IMR-90 (cell line): ENCODE data around the gene C10orf71. TPM values are rescaled to one million over a fixed set of nuclear protein-coding genes. Genes with fewer than 3 reads are reported as not detected.

ENCODE experiments used
- ATAC-seq: fragments of 200-7000 bp; cut with Tn5 transposase; 2 replicates; pipeline ENCODE4 v1.9.1; 2020; ENCODE audit warnings: low read depth, mild to moderate bottlenecking, moderate library complexity
- BruUV-seq: library from RNA; stranded (reverse); fragments of 400-500 nt; replicated peaks from 2 replicates; lab custom pipeline; 2021; lab: Mats Ljungman, UMichigan
- CTCF ChIA-PET: fragments of 300-600 bp; formaldehyde crosslinking; extraction: SDS; loops from one replicate; lab custom pipeline; 2021; ENCODE audit warnings: antibody characterized with exemption; lab: Yijun Ruan, JAX
- POLR2A ChIA-PET: fragments of 300-600 bp; sonication (Branson Sonifier 250); formaldehyde crosslinking; loops from one replicate; lab custom pipeline; 2022; ENCODE audit warnings: antibody characterized with exemption; ENCODE audit not compliant: unreplicated experiment; lab: Charles Lee
- DNase-seq: peaks from one replicate; pipeline ENCODE4 v3.0.0; 2013
- H2AFZ ChIP-seq: replicated peaks from 2 replicates; pipeline ENCODE3; 2013; ENCODE audit warnings: low read length, mild to moderate bottlenecking; ENCODE audit not compliant: poor library complexity
- H2AK5ac ChIP-seq: 2 replicates; pipeline ENCODE4 v1.6.1; 2013; ENCODE audit warnings: low read depth, low read length, inconsistent platforms
- H2AK9ac ChIP-seq: replicated peaks from 2 replicates; pipeline ENCODE3; 2013; ENCODE audit warnings: mild to moderate bottlenecking, low read depth, low read length, moderate library complexity; ENCODE audit not compliant: poor library complexity
- H2BK120ac ChIP-seq: 2 replicates; pipeline ENCODE4 v1.6.1; 2013; ENCODE audit warnings: low read depth, low read length, inconsistent platforms
- H2BK15ac ChIP-seq: 3 replicates; pipeline ENCODE4 v1.6.1; 2013; ENCODE audit warnings: low read depth, low read length, inconsistent platforms
- H2BK20ac ChIP-seq: 2 replicates; pipeline ENCODE4 v1.6.1; 2013; ENCODE audit warnings: low read depth, mild to moderate bottlenecking, inconsistent platforms, low read length, moderate library complexity
- H2BK5ac ChIP-seq: 2 replicates; pipeline ENCODE4 v1.6.1; 2013; ENCODE audit warnings: mild to moderate bottlenecking, low read depth, low read length, inconsistent platforms; ENCODE audit not compliant: poor library complexity, severe bottlenecking
- H3K14ac ChIP-seq: replicated peaks from 2 replicates; pipeline ENCODE4 v1.6.1; 2013; ENCODE audit warnings: low read depth, low read length, inconsistent platforms
- H3K18ac ChIP-seq: 2 replicates; pipeline ENCODE4 v1.6.1; 2013; ENCODE audit warnings: low read depth, low read length, control low read depth
- H3K23ac ChIP-seq: 2 replicates; pipeline ENCODE4 v1.6.1; 2013; ENCODE audit warnings: low read depth, low read length, inconsistent platforms
- H3K27ac ChIP-seq: 2 replicates; pipeline ENCODE4 v1.5.1; 2013; ENCODE audit warnings: mild to moderate bottlenecking, control low read depth, low read length; ENCODE audit not compliant: insufficient read depth
- H3K27me3 ChIP-seq: 2 replicates; pipeline ENCODE4 v1.6.1; 2013; ENCODE audit warnings: low read length; ENCODE audit not compliant: control insufficient read depth, insufficient read depth
- H3K36me3 ChIP-seq: 2 replicates; pipeline ENCODE4 v1.6.1; 2013; ENCODE audit warnings: low read length, mixed read lengths; ENCODE audit not compliant: control insufficient read depth, insufficient read depth
- H3K4ac ChIP-seq: 2 replicates; pipeline ENCODE4 v1.6.1; 2013; ENCODE audit warnings: low read depth, low read length, inconsistent platforms
- H3K4me1 ChIP-seq: 2 replicates; pipeline ENCODE4 v1.6.1; 2013; ENCODE audit warnings: low read length, mixed read lengths; ENCODE audit not compliant: control insufficient read depth, insufficient read depth
- H3K4me2 ChIP-seq: 2 replicates; pipeline ENCODE4 v1.6.1; 2013; ENCODE audit warnings: low read depth, mild to moderate bottlenecking, control low read depth, low read length, moderate library complexity
- H3K4me3 ChIP-seq: 2 replicates; pipeline ENCODE4 v1.5.1; 2013; ENCODE audit warnings: low read depth, mild to moderate bottlenecking, control low read depth, low read length, moderate library complexity; ENCODE audit not compliant: insufficient read depth
- H3K56ac ChIP-seq: 2 replicates; pipeline ENCODE4 v1.6.1; 2013; ENCODE audit warnings: low read length, inconsistent platforms; ENCODE audit not compliant: insufficient read depth; ENCODE audit errors: extremely low read depth
- H3K79me1 ChIP-seq, 2 experiments: 2 replicates each; pipeline ENCODE4 v1.6.1; 2013; ENCODE audit warnings: low read length in 2 of 2, inconsistent platforms in 1 of 2, low read depth in 1 of 2
- H3K9ac ChIP-seq: 2 replicates; pipeline ENCODE4 v1.6.1; 2013; ENCODE audit warnings: low read depth, low read length, control low read depth
- H3K9me1 ChIP-seq: 2 replicates; pipeline ENCODE4 v1.6.1; 2013; ENCODE audit warnings: low read length, inconsistent platforms; ENCODE audit not compliant: insufficient read depth
- H3K9me3 ChIP-seq: 2 replicates; pipeline ENCODE4 v1.6.1; 2013; ENCODE audit warnings: low read length; ENCODE audit not compliant: control insufficient read depth, insufficient read depth
- H4K20me1 ChIP-seq: 2 replicates; pipeline ENCODE4 v1.6.1; 2013; ENCODE audit warnings: low read length, inconsistent platforms; ENCODE audit not compliant: insufficient read depth
- H4K5ac ChIP-seq: 2 replicates; pipeline ENCODE4 v1.6.1; 2013; ENCODE audit warnings: mild to moderate bottlenecking, low read depth, low read length, control low read depth
- H4K8ac ChIP-seq, 2 experiments: 2 replicates each; pipeline ENCODE4 v1.6.1; 2013; ENCODE audit warnings: low read depth in 2 of 2, low read length in 2 of 2, control low read depth in 1 of 2, inconsistent platforms in 1 of 2
- H4K91ac ChIP-seq: 2 replicates; pipeline ENCODE4 v1.6.1; 2013; ENCODE audit warnings: low read depth, low read length, inconsistent platforms; ENCODE audit not compliant: insufficient read depth
- BHLHE40 ChIP-seq: fragments of 150-350 bp; IDR thresholded peaks from 2 replicates; pipeline ENCODE4 v1.6.1; 2016; ENCODE audit warnings: mild to moderate bottlenecking, low read depth, low read length
- CEBPB ChIP-seq: IDR thresholded peaks from 2 replicates; pipeline ENCODE4 v1.6.1; 2012; ENCODE audit warnings: low read depth, low read length, improper control_type of control experiment
- FOS ChIP-seq: fragments of 150-350 bp; IDR thresholded peaks from 2 replicates; pipeline ENCODE4 v1.6.1; 2016; ENCODE audit warnings: low read depth, low read length
- MAFK ChIP-seq: IDR thresholded peaks from 2 replicates; pipeline ENCODE4 v1.6.1; 2012; ENCODE audit warnings: low read depth, low read length, improper control_type of control experiment
- MAZ ChIP-seq: IDR thresholded peaks from 2 replicates; pipeline ENCODE4 v1.6.1; 2012; ENCODE audit warnings: low read depth, mild to moderate bottlenecking, low read length, improper control_type of control experiment, moderate library complexity, borderline replicate concordance
- MXI1 ChIP-seq: IDR thresholded peaks from 2 replicates; pipeline ENCODE4 v1.6.1; 2012; ENCODE audit warnings: low read depth, mild to moderate bottlenecking, low read length, moderate library complexity, borderline replicate concordance
- NFE2L2 ChIP-seq: fragments of 150-350 bp; IDR thresholded peaks from 2 replicates; pipeline ENCODE4 v1.6.1; 2016; ENCODE audit warnings: low read depth, mild to moderate bottlenecking, low read length
- POLR2A ChIP-seq: IDR thresholded peaks from 2 replicates; pipeline ENCODE4 v1.6.1; 2012; ENCODE audit warnings: mild to moderate bottlenecking, low read depth, low read length
- RAD21 ChIP-seq: IDR thresholded peaks from 2 replicates; pipeline ENCODE4 v1.6.1; 2012; ENCODE audit warnings: low read length, improper control_type of control experiment
- RCOR1 ChIP-seq: IDR thresholded peaks from 2 replicates; pipeline ENCODE4 v1.6.1; 2012; ENCODE audit warnings: mild to moderate bottlenecking, low read length, improper control_type of control experiment; ENCODE audit not compliant: insufficient replicate concordance
- RFX5 ChIP-seq: IDR thresholded peaks from 2 replicates; pipeline ENCODE4 v1.8.0; 2012; ENCODE audit warnings: low read depth, mild to moderate bottlenecking, low read length, moderate library complexity
- WGBS, 2 experiments: methylation state at CpG; one replicate each; pipeline versions ENCODE4 v1.1.5 to v1.1.7; 2013; ENCODE audit warnings: missing lambda C conversion rate in 2 of 2; ENCODE audit not compliant: insufficient read length in 1 of 2; ENCODE audit errors: extremely low coverage in 2 of 2; 5-methylcytosine and 5-hydroxymethylcytosine counted together
- dilution Hi-C: fragments of 300-500 bp; cut with HindIII; formaldehyde crosslinking; loops from one replicate; pipeline ENCODE4 v1.14.3; 2018; ENCODE audit warnings: low sequenced_read_pairs; ENCODE audit not compliant: unreplicated experiment
- in situ Hi-C: fragments of 300-500 bp; cut with MboI; formaldehyde crosslinking; loops from 3 replicates; pipeline ENCODE4 v1.14.3; 2019; ENCODE audit warnings: low sequenced_read_pairs, inconsistent platforms, mixed read lengths
- intact Hi-C: fragments of 100-400 bp; cut with micrococcal nuclease; formaldehyde crosslinking; loops from 2 replicates; pipeline ENCODE4 v1.10.0; 2022
- polyA plus RNA-seq, 3 experiments: library from polyadenylated mRNA; depleted of rRNA; stranded (reverse); fragments of >200 nt; gene quantifications; 2 replicates each; pipeline ENCODE4 v1.2.3, GENCODE V29; 2012; ENCODE audit warnings: low replicate concordance in 1 of 3
- total RNA-seq: library from RNA; depleted of rRNA; stranded (reverse); fragments of >200 nt; gene quantifications from 2 replicates; pipeline ENCODE4 v1.2.3, GENCODE V29; 2012
- TF ChIP-seq, protein P1 (sequence below): fragments of 150-350 bp; IDR thresholded peaks from 2 replicates; pipeline ENCODE4 v1.6.1; 2017; ENCODE audit warnings: mild to moderate bottlenecking, antibody characterized with exemption, low read length, low read depth
- TF ChIP-seq, protein P2 (sequence below): fragments of 150-350 bp; IDR thresholded peaks from 2 replicates; pipeline ENCODE4 v1.6.1; 2016; ENCODE audit warnings: low read depth, mild to moderate bottlenecking, low read length, moderate library complexity, borderline replicate concordance
- TF ChIP-seq, protein P3 (sequence below): conservative IDR thresholded peaks from 2 replicates; pipeline ENCODE4 v1.5.1; 2012; ENCODE audit warnings: mild to moderate bottlenecking, low read depth, low read length, improper control_type of control experiment

The C10orf71 gene
- total and polyA plus RNA-seq, 2 of the 4 experiments (the other 2 are of a cell fraction), result not detected

DNA sequence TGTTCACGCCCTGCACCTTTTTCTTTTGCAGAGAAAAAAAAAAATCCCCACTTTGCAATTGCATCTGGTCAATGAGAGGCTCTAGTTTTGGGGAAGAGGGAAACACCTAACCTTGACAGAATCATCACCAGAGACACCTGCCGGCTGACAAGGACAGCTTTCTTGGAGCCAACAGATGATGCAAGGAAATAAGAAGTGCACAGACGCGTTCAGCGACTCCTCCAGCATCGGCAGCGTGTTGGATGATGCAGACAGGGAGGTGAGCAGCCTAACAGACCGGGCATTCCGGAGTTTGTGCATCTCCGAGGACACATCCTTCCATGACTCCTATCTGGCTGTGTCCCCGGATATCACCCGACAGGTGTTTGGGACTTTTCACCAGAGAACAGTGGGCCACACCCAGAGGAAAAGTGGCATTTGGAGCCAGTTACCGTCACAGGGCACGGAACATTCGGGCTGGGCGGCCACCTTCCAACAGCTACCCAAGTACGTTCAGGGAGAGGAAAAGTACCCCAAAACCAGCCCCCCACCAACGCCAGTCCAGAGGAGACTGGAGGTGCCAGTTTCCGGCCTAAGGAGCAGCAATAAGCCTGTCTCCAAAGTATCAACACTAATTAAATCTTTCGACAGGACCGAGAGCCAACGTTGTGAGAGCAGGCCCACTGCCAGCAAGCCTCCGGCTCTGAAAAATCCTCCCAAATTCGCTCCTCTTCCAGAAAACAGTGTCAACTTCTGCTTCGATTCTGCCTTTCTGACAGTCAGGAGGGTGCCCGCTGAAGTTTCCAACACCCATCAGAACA is 23.6 kb downstream of the C10orf71 start:
- H2BK20ac ChIP-seq, result no peak overlapping the region
- no peaks in the 10 kb centered on the region for H3K4me1 ChIP-seq
- H4K5ac ChIP-seq, result no peak overlapping the region
- no peak overlapping the region for H2AFZ ChIP-seq
- no peak overlapping the region for H4K8ac ChIP-seq
- 77% methylated on average over 10 of the region's 26 CpGs; no CpG with 5 or more reads in 1 of the 2 experiments for WGBS, 2 experiments
- no peak overlapping the region for H2BK15ac ChIP-seq
- dilution Hi-C loops (no loop called here), intact Hi-C loops (loop anchor here (1.0 kb wide), 1 partner anchor 20 kb away; no protein-coding TSS in a partner anchor), in situ Hi-C loops (no loop called here)
- H4K91ac ChIP-seq, result no peak overlapping the region
- H3K9me1 ChIP-seq, result no peaks in the 10 kb centered on the region
- H3K18ac ChIP-seq, result no peak overlapping the region
- no peak overlapping the region for H2BK5ac ChIP-seq
- BruUV-seq, result no TSS peak
- no peak overlapping the region for H3K4ac ChIP-seq
- ChIA-PET CTCF (no interaction called here), POLR2A (no interaction called here)
- H2AK9ac ChIP-seq, result no peak overlapping the region
- H3K14ac ChIP-seq, result no peak overlapping the region
- no peaks in the 10 kb centered on the region for H3K9me3 ChIP-seq
- no peaks in the 10 kb centered on the region for H3K79me1 ChIP-seq
- H3K4me3 ChIP-seq, result no peak overlapping the region
- H3K27me3 ChIP-seq, result peaks cover 15% of the 10 kb centered on the region; the same call in 1 of the 2 replicates
- no peak overlapping the region for H2AK5ac ChIP-seq
- H3K27ac ChIP-seq, result no peak overlapping the region
- no peak overlapping the region for H3K56ac ChIP-seq
- H3K36me3 ChIP-seq, result no peaks in the 10 kb centered on the region
- TF ChIP-seq, protein P1, sequence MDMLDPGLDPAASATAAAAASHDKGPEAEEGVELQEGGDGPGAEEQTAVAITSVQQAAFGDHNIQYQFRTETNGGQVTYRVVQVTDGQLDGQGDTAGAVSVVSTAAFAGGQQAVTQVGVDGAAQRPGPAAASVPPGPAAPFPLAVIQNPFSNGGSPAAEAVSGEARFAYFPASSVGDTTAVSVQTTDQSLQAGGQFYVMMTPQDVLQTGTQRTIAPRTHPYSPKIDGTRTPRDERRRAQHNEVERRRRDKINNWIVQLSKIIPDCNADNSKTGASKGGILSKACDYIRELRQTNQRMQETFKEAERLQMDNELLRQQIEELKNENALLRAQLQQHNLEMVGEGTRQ, result no peak
- TF ChIP-seq POLR2A (no peak), RFX5 (no peak), BHLHE40 (no peak), CEBPB (no peak), RCOR1 (no peak), MAZ (no peak), MXI1 (no peak), FOS (no peak), RAD21 (no peak), MAFK (no peak), NFE2L2 (no peak)
- TF ChIP-seq, protein P2, sequence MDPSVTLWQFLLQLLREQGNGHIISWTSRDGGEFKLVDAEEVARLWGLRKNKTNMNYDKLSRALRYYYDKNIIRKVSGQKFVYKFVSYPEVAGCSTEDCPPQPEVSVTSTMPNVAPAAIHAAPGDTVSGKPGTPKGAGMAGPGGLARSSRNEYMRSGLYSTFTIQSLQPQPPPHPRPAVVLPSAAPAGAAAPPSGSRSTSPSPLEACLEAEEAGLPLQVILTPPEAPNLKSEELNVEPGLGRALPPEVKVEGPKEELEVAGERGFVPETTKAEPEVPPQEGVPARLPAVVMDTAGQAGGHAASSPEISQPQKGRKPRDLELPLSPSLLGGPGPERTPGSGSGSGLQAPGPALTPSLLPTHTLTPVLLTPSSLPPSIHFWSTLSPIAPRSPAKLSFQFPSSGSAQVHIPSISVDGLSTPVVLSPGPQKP, result no peak
- TF ChIP-seq, protein P3, sequence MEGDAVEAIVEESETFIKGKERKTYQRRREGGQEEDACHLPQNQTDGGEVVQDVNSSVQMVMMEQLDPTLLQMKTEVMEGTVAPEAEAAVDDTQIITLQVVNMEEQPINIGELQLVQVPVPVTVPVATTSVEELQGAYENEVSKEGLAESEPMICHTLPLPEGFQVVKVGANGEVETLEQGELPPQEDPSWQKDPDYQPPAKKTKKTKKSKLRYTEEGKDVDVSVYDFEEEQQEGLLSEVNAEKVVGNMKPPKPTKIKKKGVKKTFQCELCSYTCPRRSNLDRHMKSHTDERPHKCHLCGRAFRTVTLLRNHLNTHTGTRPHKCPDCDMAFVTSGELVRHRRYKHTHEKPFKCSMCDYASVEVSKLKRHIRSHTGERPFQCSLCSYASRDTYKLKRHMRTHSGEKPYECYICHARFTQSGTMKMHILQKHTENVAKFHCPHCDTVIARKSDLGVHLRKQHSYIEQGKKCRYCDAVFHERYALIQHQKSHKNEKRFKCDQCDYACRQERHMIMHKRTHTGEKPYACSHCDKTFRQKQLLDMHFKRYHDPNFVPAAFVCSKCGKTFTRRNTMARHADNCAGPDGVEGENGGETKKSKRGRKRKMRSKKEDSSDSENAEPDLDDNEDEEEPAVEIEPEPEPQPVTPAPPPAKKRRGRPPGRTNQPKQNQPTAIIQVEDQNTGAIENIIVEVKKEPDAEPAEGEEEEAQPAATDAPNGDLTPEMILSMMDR, result no peak
- H3K23ac ChIP-seq, result no peak overlapping the region
- H3K4me2 ChIP-seq, result no peak overlapping the region
- DNase-seq (no peak), ATAC-seq (no peak)
- H4K20me1 ChIP-seq, result no peaks in the 10 kb centered on the region
- no peak overlapping the region for H2BK120ac ChIP-seq
- H3K9ac ChIP-seq, result no peak overlapping the region
